GM19438 (cell line): ENCODE data around the gene TBXAS1.
"Not testable (repeated sequence)": the region's sequence is repeated elsewhere in the genome, so short reads cannot be mapped to it uniquely, and the experiment has no call there.

Experiments used
- ATAC-seq: cut with Tn5 transposase; IDR thresholded peaks from one replicate; pipeline ENCODE4 v1.9.1; 2021; ENCODE audit warnings: low read depth; ENCODE audit not compliant: unreplicated experiment

Gene TBXAS1

GRCh38 chr7:139825666-139826290 lies 3.3 kb upstream of the TBXAS1 start:
- no peak for ATAC-seq

- ATAC-seq = no peak
Measured at GRCh38 chr7:139827042-139827441, 2.0 kb upstream of the TBXAS1 start.

- ATAC-seq = no peak
Measured at GRCh38 chr7:139828446-139828845, 618 bp upstream of the TBXAS1 start.

- peak; percentile 30 for ATAC-seq
Measured at GRCh38 chr7:139829775-139830117, 682 bp downstream of the TBXAS1 start.

GRCh38 chr7:139830292-139830691 lies 1.2 kb downstream of the TBXAS1 start:
- ATAC-seq = no peak

GRCh38 chr7:139830782-139831501 lies 1.9 kb downstream of the TBXAS1 start:
- peak; percentile 44 for ATAC-seq

GRCh38 chr7:139835848-139836247 lies 6.8 kb downstream of the TBXAS1 start:
- ATAC-seq = not testable (repeated sequence)

GRCh38 chr7:139837291-139837690 lies 8.2 kb downstream of the TBXAS1 start:
- not testable (repeated sequence) for ATAC-seq

GRCh38 chr7:139838276-139838675 lies 9.2 kb downstream of the TBXAS1 start:
- ATAC-seq = no peak

GRCh38 chr7:139838876-139839275 lies 9.8 kb downstream of the TBXAS1 start:
- ATAC-seq = no peak

GRCh38 chr7:139840776-139841175 lies 11.7 kb downstream of the TBXAS1 start:
- no peak for ATAC-seq

GRCh38 chr7:139842401-139843210 lies 13.5 kb downstream of the TBXAS1 start:
- peak; percentile 96 for ATAC-seq

- not testable (repeated sequence) for ATAC-seq
Measured at GRCh38 chr7:139843211-139843537, 14.1 kb downstream of the TBXAS1 start.

GRCh38 chr7:139844779-139845442 lies 15.8 kb downstream of the TBXAS1 start:
- no peak for ATAC-seq

- no peak for ATAC-seq
Measured at GRCh38 chr7:139845443-139845805, 16.4 kb downstream of the TBXAS1 start.

- ATAC-seq = no peak
Measured at GRCh38 chr7:139846297-139846696, 17.2 kb downstream of the TBXAS1 start.

- ATAC-seq = no peak
Measured at GRCh38 chr7:139848274-139848673, 19.2 kb downstream of the TBXAS1 start.

- ATAC-seq = no peak
Measured at GRCh38 chr7:139850906-139851305, 21.8 kb downstream of the TBXAS1 start.

- no peak for ATAC-seq
Measured at GRCh38 chr7:139851770-139852481, 22.9 kb downstream of the TBXAS1 start.

- ATAC-seq = no peak
Measured at GRCh38 chr7:139852482-139852845, 23.4 kb downstream of the TBXAS1 start.
